Heart left ventricle (tissue), 16 donors: ENCODE results near the gene TEF. TPM values are rescaled to one million over a fixed set of nuclear protein-coding genes. Genes with fewer than 3 reads are reported as not detected.

Experiments
- ATAC-seq, 4 donors: fragments of 200-7000 bp; cut with Tn5 transposase; one replicate each; pipeline ENCODE4 v1.9.1; 2020 to 2022; ENCODE audit warnings: moderate library complexity in 4 of 4, mild to moderate bottlenecking in 3 of 4, moderate number of reproducible peaks in 1 of 4
- DNase-seq, 5 donors: peaks; one replicate each; pipeline ENCODE4 v3.0.0-alpha.2; 2020
- H3K27ac ChIP-seq, 12 donors: fragments of 200-600 bp; sonication (generic) in 4 of 12; one replicate each; pipeline versions ENCODE4 v1.5.0 to v1.8.0; 2016 to 2022; ENCODE audit warnings: mild to moderate bottlenecking in 2 of 12
- H3K27me3 ChIP-seq, 9 donors: fragments of 200-600 bp; sonication (generic) in 2 of 9; one replicate each; pipeline versions ENCODE4 v1.5.1 to v1.8.0; 2016 to 2022; ENCODE audit warnings: mild to moderate bottlenecking in 3 of 9
- H3K36me3 ChIP-seq, 9 donors: fragments of 200-600 bp; sonication (generic) in 2 of 9; one replicate each; pipeline versions ENCODE4 v1.5.0 to v1.8.0; 2018 to 2022; ENCODE audit warnings: mild to moderate bottlenecking in 2 of 9
- H3K4me1 ChIP-seq, 12 donors: fragments of 200-600 bp; sonication (generic) in 4 of 12; one replicate each; pipeline versions ENCODE4 v1.5.0 to v1.8.0; 2016 to 2022; ENCODE audit warnings: mild to moderate bottlenecking in 3 of 12
- H3K4me3 ChIP-seq, 12 donors: fragments of 200-600 bp; sonication (generic) in 4 of 12; one replicate each; pipeline versions ENCODE4 v1.5.0 to v1.8.0; 2017 to 2022; ENCODE audit warnings: mild to moderate bottlenecking in 9 of 12, moderate library complexity in 4 of 12
- H3K9me3 ChIP-seq, 12 donors: fragments of 200-600 bp; sonication (generic) in 4 of 12; one replicate each; pipeline versions ENCODE4 v1.5.0 to v1.8.0; 2016 to 2022; ENCODE audit warnings: mild to moderate bottlenecking in 1 of 12
- CTCF ChIP-seq, 12 donors: fragments of 200-600 bp; sonication (generic) in 4 of 12; IDR thresholded peaks; one replicate each; pipeline versions ENCODE4 v1.5.0 to v1.8.0; 2018 to 2022; ENCODE audit warnings: antibody characterized with exemption in 12 of 12, mild to moderate bottlenecking in 5 of 12
- POLR2A ChIP-seq, 2 donors: fragments of 450-650 bp; IDR thresholded peaks; one replicate each; pipeline ENCODE4 v1.6.1; 2017; ENCODE audit warnings: antibody characterized with exemption in 2 of 2, mild to moderate bottlenecking in 2 of 2, moderate library complexity in 2 of 2
- WGBS, 4 donors: extraction: QIAGEN DNeasy Blood & Tissue Kit in 2 of 4; methylation state at CpG; one replicate each; pipeline versions ENCODE4 v1.1.5 to v1.1.7; 2013 to 2018; 5-methylcytosine and 5-hydroxymethylcytosine counted together
- intact Hi-C, 10 donors: fragments of 100-400 bp; cut with DNase I; formaldehyde crosslinking; loops; one replicate each; pipeline versions ENCODE4 v1.11.1 to v1.14.2; 2022
- polyA plus RNA-seq, 2 donors: library from polyadenylated mRNA; stranded (reverse); fragments of 200-250 nt; gene quantifications; one replicate each; pipeline ENCODE4 v1.2.3, GENCODE V29; 2013
- total RNA-seq, 9 donors: library from RNA; depleted of rRNA in 2 of 9; stranded (reverse); fragments of >200 nt in 2 of 9; fragmentation: NEBNext Ultra II Directional in 3 of 9; extraction: Animal tissue kit (Norgen Biotek cat#: 25700) in 3 of 9; gene quantifications; one replicate each; pipeline versions ENCODE4 v1.1.0 to v1.2.4, GENCODE V29; 2016 to 2023
- donor health status: ischemic (EF 13 %, LVEDD 7.1; RV severe dilation, severe dysfunction).
- donor health status: healthy with polysubstance abuse.
- donor health status: DM: no; HTN: yes; CAD: no.
- donor health status: DM: no; HTN: no; CAD: no.
- donor health status: ischemic (EF 25% LVEDD 6.9; RV normal size, moderate dysfunction).
- donor health status: ischemic (EF 25% LVEDD 5.7; RV mildly dilated, moderate dysfunction).
- donor health status: healthy.
- donor health status: DM: yes; HTN: yes; CAD: no.
- donor health status: ischemic (EF 35%, LVEDD 5.7; RV mildly dilated, moderate dysfunction).
- donor health status: nonischemic (EF 11% LVEDD 7.7; RV severe dilation, severe dysfunction).
- donor health status: DM: yes; HTN: yes; CAD: no.
- donor health status: PGD.
- donor health status: ischemic (EF 29% LVEDD 5.4; RV normal size, mild dysfunction).
- donor health status: nonischemic (EF 23%, LVEDD 6.1; RV moderate dilation, normal function).

TEF gene
- total and polyA plus RNA-seq, 11 donors, result 7.2 to 35.3 (median 17.9) TPM

- Histone ChIP-seq H3K4me1 (peaks cover 0 to 20% (median 11%) of the 10 kb centered on the region in 12 donors), H3K9me3 (no peaks in the 10 kb centered on the region), H3K27ac (peak overlapping the region; percentile 13 to 76 (median 60)), H3K36me3 (peaks cover 3 to 98% (median 76%) of the 10 kb centered on the region in 9 donors), H3K4me3 (peak overlapping the region in 1 of 12 donors; percentile 7), H3K27me3 (no peaks in the 10 kb centered on the region)
- DNase-seq, result no peak
- no peak for ATAC-seq
- intact Hi-C loops, result no loop called here
- TF ChIP-seq POLR2A (IDR thresholded peaks at IDR 0.05) (no peak), CTCF (IDR thresholded peaks at IDR 0.05) (no peak)
- 80 to 91% (median 90%) methylated on average over 11 of the region's 11 CpGs for WGBS, 4 donors
Measured at GRCh38 chr22:41394012-41394356, 12.2 kb downstream of the TEF start.

GRCh38 chr22:41395531-41396240 is 13.9 kb downstream of the TEF start:
- no peak for DNase-seq
- Histone ChIP-seq H3K36me3 (peaks cover 3 to 88% (median 62%) of the 10 kb centered on the region in 9 donors), H3K27me3 (no peaks in the 10 kb centered on the region), H3K27ac (peak overlapping the region in 3 of 12 donors; percentile 64 to 68 (median 68)), H3K9me3 (no peaks in the 10 kb centered on the region), H3K4me3 (no peak overlapping the region), H3K4me1 (peaks cover 0 to 20% (median 11%) of the 10 kb centered on the region in 12 donors)
- no peak for ATAC-seq
- intact Hi-C loops, result no loop called here
- TF ChIP-seq POLR2A (IDR thresholded peaks at IDR 0.05), result no peak
- WGBS, 4 donors, result 87 to 94% (median 92%) methylated on average over 34 to 37 of the region's 37 CpGs

GRCh38 chr22:41397143-41397811 is 15.5 kb downstream of the TEF start:
- no peaks in the 10 kb centered on the region for H3K27me3 ChIP-seq
- H3K4me3 ChIP-seq, result no peak overlapping the region
- ATAC-seq, result no peak
- peaks cover 0 to 29% (median 13%) of the 10 kb centered on the region in 12 donors for H3K4me1 ChIP-seq
- peaks cover 3 to 72% (median 51%) of the 10 kb centered on the region in 9 donors for H3K36me3 ChIP-seq
- no peak for TF ChIP-seq POLR2A (IDR thresholded peaks at IDR 0.05)
- TF ChIP-seq CTCF (IDR thresholded peaks at IDR 0.05), result no peak
- H3K27ac ChIP-seq, result no peak overlapping the region
- H3K9me3 ChIP-seq, result no peaks in the 10 kb centered on the region
- intact Hi-C loops, result no loop called here
- DNase-seq, result no peak
- WGBS, 4 donors, result 87 to 90% (median 88%) methylated on average over 16 to 19 of the region's 19 CpGs

- Histone ChIP-seq H3K27me3 (no peaks in the 10 kb centered on the region), H3K4me1 (peaks cover 0 to 35% (median 19%) of the 10 kb centered on the region in 12 donors), H3K36me3 (peaks cover 3 to 58% (median 51%) of the 10 kb centered on the region in 9 donors), H3K27ac (no peak overlapping the region), H3K4me3 (no peak overlapping the region), H3K9me3 (no peaks in the 10 kb centered on the region)
- ATAC-seq, result no peak
- 88 to 92% (median 89%) methylated on average over 8 of the region's 8 CpGs for WGBS, 4 donors
- intact Hi-C loops, result no loop called here
- no peak for TF ChIP-seq CTCF (IDR thresholded peaks at IDR 0.05)
- TF ChIP-seq POLR2A (IDR thresholded peaks at IDR 0.05), result no peak
- DNase-seq, result no peak
Measured at GRCh38 chr22:41398921-41399320, 17.2 kb downstream of the TEF start.
